ELR (cell line): ENCODE results near the gene FAM171A2.
"Not testable (repeated sequence)": the region's sequence is repeated elsewhere in the genome, so short reads cannot be mapped to it uniquely, and the experiment has no call there.

Source experiments
- DNase-seq: peaks from one replicate; pipeline ENCODE4 v3.0.0-alpha.2; 2015; ENCODE audit warnings: low read depth

The FAM171A2 gene

GRCh38 chr17:44383363-44383762, 19.7 kb upstream of the FAM171A2 start:
- DNase-seq: no peak

DNA sequence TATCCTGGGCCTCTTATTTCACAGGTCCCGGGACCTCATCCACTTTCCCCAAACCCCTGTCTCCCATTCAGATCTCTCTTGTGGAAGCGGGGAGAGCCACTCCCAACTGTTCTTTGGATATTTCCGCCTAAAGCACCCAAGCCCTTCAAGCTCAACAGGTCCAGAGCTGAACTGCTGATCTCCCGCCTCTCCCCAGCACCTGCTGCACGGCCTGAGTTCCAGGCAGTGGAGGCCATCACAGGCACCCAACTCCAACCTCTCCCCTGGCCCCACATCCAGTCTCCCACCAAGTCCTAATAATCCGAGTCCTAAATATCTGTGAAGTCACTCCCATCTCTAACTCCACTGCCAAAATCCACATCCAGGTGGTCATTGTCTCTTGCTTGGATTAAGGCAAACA, 19.3 kb upstream of the FAM171A2 start:
- no peak for DNase-seq

DNA sequence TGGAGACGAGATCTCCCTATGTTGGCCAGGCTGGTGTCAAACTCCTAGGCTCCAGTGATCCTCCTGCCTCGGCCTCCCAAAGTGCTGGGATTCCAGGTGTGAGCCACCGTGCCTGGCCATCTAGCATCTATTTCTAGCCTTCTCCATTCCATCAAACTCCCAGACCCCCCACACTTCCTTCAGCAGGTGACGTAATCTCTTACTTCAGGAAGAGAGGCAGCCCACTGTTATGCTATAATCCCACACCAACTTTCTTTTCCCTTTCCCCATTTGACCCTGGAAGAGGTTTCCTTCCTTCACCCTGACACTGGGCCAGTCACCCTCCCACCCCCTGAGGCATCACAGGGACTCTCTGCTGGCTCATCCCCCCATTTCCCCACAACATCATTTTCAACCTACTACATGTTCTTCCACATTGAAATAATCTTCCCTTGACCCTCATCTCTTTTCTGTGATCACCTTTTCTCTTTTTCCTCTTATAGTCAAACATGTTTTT, 18.2 kb upstream of the FAM171A2 start:
- no peak for DNase-seq

GRCh38 chr17:44380767-44381166, 17.1 kb upstream of the FAM171A2 start:
- DNase-seq: no peak

DNA sequence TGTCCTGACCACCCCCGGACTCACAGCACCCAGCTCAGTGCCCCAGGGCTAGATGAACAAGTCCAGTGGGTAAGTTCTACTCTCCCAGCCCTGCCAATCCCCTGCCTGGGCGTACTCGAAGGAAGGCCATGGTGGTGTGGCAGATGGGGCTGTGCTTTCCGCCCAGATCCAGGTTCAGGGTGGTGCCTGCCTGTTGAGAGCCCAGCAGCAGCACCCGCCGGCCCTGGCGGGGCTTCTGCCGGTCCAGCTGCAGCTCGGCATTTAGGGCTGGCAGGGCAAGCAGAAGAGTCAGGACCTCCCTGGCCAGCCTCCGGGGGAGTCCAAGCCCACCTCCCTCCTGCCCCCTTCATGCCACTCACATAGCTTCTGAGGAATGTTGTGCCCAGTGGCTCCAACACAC, 16.2 kb upstream of the FAM171A2 start:
- no peak for DNase-seq

- DNase-seq: no peak
Observed at GRCh38 chr17:44378171-44378705, 14.6 kb upstream of the FAM171A2 start.

DNA sequence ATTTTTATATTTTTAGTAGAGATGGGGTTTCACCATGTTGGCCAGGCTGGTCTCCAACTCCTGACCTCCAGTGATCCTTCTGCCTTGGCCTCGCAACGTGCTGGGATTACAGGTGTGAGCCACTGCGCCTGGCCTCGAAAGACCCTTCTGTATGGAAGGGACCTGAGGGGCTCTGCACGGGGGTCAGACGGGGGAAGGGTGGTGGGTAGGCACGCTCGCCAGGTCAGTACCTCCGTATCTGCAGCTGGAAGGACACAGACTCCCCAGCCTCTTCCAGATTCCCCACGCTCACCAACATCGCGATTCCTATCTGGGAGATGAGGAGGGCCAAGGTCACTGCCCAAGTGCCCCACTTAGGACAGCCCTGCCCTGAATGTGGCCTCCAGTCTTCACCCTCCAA, 13.1 kb upstream of the FAM171A2 start:
- no peak for DNase-seq

DNA sequence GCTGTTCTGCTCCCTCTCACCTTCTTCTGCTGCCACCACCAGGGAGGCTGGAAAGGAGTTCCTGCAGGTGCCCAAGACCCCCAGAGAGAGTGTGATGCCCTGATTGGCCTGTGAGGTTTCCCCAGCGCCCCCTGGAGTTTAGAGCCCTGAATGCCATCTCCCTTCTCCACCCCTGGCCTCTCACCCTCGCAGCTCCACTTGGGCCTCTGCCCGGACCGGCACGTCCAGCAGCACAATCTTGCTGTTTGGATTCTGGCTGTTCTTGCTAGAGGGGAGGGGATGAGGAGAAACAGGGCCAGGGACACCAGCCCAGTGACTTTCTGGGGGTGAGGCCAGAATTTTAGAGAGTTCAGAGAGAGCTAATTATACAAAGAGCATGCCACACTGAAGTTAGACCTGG, 12.5 kb upstream of the FAM171A2 start:
- peak; percentile 39 for DNase-seq

DNA sequence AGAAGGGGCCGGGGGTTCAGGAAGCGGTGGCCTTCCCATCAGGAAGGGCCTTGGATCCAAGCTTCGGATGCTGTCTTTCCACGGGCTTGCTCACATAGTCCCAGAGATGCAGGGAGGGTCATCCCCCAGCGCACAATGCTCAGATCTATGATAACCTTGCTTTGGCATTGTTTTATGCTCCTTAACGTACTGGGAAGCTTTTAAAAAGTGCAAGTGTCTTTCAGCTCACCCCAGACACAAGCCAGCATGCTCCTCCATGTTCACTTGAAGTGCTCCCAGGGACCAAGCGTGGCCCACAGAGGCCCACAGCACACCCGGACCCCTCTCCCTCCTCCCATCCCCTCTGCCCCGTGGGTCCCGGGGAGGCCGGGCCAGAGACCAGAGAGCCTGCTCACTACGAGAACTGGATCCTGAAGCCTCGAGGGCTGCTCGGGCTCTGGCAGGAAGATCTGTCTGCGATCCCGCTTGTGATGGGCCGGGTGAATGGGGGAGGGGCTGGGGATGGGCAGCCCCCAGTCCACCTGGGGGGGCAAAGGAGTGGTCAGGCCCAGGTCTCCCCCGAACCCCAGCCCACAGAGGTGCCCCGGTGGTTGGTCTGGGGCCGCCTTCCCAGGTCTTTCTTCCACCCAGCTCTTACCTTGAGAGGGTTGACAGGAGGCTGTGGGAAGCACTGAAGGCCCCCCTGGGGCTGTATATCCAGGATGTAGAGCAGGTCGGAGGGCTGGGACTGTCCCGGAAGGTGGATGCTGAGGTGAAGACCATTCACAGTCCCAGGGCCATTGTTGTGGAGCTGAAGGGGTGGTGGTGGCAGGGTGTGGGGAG, 11.8 kb upstream of the FAM171A2 start:
- no peak for DNase-seq

DNA sequence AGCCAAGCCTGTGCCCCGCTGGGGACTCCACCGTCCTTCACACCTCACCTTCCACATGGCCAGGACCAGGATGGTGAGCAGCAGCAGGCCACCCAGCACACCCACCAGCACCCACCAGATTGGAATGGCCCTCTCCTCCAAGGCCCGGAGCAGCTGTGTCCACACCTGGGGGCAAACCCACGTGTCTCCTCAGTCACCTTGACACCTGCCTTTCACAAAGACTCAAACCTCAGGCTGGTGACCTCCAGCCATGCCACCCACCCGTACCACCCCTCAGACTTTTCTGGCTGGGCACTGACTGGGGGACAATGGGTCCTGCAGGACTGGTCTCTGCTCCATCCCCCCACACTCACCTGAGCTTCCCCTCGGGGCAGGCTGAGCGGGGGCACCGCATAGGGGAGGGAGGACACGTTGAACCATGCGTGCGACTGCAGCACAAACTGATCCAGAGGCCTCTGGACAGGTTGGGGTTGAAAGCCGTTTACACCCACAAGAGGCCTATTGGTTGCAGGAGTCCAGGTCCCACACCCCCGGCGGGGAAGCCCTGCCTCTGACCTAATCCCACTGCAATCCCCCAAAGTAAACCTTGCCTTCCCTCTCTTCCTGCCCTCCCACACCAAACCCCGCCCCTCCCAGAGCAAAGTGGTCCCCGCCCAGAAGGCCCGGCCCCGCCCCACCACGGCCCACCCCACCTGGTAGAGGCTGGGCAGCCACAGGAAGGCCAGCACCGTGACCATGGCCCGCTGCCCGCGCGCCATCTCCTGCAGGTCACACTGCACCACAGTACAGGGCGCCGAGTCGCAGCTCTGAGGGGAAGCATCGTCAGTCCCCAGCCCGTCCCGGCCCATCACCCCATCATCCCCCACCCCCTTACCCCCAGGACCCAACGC, 10.9 kb upstream of the FAM171A2 start:
- DNase-seq: no peak

DNA sequence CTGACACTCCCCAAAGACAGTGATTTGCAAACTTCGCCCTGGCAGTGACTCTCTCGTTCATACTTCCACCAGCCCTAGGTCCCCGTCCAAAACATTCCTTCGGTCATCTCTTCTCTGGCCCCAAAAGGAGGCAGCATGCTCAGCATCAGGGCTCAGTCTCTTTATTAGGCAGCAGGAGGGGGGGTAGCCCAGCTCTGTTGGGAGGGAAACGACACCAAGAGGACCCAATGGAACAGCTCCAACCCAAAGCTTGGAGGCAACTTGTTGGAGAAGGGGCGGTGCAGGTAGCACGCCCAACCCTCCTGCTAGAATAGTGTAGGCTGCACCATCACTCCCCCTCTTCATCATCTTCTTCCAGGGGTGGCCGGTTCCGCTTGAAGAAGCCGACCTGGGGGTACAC, 8.4 kb upstream of the FAM171A2 start:
- no peak for DNase-seq

DNA sequence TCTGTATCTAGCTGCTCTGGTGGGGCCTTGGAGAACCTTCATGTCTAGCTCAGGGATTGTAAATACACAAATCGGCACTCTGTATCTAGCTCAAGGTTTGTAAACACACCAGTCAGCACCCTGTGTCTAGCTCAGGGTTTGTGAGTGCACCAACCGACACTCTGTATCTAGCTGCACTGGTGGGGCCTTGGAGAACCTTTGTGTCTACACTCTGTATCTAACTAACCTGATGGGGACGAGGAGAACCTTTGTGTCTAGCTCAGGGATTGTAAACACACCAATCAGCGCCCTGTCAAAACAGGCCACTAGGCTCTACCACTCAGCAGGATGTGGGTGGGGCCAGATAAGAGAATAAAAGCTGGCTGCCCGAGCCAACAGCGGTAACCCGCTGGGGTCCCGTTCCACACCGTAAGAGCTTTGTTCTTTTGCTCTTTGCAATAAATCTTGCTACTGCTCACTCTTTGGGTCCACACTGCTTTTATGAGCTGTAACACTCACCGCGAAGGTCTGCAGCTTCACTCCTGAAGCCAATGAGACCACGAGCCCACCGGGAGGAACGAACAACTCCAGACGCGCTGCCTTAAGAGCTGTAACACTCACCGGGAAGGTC, 5.9 kb upstream of the FAM171A2 start:
- DNase-seq: not testable (repeated sequence)

DNA sequence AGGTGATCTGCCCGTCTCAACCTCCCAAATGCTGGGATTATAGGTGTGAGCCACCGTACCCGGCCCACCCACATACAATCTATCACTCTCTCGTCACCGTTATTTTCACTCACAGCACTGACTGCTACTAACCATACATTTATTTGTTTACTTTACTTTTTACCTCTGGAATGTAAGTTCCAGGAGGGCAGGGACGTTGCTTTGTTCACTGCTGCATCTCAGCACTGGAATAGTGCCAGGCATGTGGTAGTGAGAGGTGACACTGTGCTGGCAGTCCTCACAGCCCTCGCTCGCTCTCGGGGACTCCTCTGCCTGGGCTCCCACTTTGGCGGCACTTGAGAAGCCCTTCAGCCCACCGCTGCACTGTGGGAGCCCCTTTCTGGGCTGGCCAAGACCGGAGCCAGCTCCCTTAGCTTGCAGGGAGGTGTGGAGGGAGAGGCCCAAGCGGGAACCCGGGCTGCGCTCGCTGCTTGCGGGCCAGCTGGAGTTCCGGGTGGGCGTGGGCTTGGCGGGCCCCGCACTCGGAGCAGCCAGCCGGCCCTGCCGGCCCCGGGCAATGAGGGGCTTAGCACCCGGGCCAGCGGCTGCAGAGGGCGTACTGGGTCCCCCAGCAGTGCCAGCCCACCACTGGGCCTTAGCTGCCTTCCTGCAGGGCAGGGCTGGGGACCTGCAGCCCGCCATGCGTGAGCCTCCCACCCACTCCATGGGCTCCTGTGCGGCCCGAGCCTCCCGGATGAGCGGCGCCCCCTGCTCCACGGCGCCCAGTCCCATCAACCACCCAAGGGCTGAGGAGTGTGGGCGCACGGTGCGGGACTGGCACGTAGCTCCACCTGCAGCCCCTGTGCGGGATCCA, 5.0 kb upstream of the FAM171A2 start:
- DNase-seq: not testable (repeated sequence)

GRCh38 chr17:44367231-44367979, 3.8 kb upstream of the FAM171A2 start:
- no peak for DNase-seq

GRCh38 chr17:44365051-44365450, 1.4 kb upstream of the FAM171A2 start:
- not testable (repeated sequence) for DNase-seq

DNA sequence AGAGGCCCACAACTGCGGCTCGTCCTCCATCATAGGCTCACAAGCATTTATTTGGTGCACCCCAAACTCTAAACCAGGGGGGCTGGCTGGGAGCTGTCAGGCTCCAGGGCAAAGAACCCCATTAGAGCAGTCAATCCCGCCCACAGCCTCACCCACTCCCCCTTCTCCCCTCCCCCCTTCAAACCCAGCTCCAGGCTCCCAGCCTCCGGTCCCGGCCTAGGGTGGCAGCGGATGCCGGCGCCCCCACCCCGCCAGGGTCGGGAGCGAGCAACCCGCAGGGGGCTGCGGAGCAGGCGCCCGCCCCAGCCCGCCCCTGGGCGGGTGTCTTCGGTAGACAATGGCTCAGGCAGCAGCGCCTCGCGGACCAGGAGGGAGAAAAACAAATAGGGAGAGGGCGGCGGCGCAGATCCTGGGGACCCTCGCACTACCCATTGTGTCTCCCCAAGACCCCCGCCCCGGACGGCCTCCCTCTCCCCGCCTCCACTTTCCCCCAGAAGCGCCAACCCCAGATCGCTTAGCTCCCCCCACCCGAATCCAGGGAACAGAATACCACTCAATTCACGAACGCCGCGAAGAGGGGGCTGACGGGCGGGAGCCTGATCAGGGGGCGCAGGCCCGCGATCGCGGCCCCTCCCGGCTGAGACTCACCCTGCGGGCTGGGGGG, 572 bp downstream of the FAM171A2 start:
- peak; percentile 40 for DNase-seq

DNA sequence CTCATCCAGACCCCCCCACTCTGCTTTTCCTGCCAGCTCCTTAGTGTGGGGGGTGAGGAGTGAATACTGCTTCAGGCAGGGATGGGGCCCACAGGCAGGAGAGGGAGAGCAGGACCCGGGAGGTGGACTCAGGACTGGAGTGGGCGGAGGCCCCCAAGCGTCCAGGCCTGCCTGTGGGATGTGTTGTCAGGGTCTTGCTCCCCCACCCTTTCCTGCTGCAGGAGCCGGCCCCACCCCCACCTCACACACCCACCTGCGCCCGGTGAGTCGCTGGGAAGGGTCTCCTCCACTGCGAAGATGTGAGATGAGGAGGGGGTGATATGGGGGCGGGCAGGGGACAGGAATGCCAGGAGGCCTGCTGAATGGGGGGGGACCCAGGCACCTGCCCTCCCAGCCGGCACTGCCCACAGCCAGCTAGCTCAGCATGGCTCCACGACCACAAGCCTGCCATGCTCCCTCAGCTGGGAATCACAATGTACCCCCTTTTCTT, 1.1 kb downstream of the FAM171A2 start:
- no peak for DNase-seq

DNA sequence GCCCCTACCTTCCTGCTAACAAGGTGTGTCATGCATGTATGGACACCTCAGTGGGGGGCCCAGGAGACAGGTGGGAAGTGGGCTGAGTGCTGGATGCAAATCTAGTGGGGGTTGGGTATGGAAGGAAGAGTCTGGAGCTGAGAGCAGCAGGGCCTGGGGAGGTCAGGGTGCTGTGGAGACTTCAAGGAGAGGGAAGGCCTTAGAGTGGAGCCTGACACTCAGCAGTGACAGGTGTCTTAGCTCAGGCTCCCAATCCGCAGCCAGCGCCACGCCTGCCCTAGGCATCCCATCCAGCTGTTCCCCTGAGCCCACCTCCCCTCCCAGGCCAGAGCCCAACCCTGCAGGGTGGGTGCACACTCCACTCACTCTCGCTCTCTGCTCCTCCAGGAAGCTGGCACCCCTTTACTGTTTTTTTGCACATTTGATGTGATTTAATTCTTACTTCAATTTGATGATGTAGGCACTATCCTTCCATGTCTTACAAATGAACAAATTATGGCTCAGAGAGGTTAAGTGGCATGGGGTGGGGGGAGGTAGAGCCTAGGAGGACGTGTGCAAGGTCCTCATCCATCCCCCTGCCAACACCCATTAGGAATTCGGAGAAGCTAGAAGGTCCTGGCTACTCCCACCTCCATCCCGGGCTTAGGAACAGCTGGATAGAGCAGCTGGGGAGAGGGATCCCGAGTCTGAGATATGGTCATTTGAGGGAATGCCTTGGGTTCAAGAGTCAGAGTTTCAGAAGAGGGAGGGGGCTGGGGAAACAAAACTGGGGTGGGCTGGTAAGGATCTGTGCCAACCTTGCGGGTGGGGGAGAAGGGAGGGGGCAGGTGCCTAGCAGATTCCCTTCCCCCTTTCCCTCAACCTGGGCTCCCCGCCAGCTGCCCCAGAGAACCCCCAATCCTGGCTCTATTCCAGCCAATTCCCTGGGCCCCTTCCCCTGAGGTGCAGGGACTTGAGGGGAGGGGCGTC, 2.1 kb downstream of the FAM171A2 start:
- DNase-seq: no peak

DNA sequence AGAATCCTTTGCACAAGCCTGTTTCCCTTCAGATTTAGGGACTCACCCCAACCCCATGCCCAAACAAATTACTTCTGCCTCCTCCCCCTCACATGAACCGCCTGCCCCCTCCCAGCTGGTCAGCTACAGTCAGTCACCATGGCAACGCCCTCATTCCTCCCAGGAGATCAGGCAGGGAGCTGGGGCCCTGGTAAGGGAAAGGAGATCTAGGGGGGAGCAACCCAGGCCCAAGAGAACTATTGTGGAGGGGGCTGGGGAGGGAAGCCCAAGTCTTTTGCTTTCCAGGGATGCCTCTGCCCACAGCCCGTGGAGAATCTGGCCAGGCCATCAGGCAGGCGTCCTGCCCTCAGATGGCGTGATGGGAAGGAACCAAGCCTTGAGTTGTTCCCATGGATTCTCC, 2.8 kb downstream of the FAM171A2 start:
- peak; percentile 43 for DNase-seq
